Erythroblast (primary cell): ENCODE results near the gene WNK1.
"Not testable (repeated sequence)": the region's sequence is repeated elsewhere in the genome, so short reads cannot be mapped to it uniquely, and the experiment has no call there.

Source experiments
- DNase-seq, 2 experiments: peaks; one replicate each; lab custom pipeline; 2025; lab: John Stamatoyannopoulos, UW
- GATA1 ChIP-seq: IDR thresholded peaks from 2 replicates; pipeline ENCODE4 v1.6.1; 2011; ENCODE audit warnings: low read depth, mild to moderate bottlenecking, control low read depth, low read length, moderate library complexity
- POLR2A ChIP-seq: IDR thresholded peaks from 2 replicates; pipeline ENCODE4 v1.6.1; 2011; ENCODE audit warnings: mild to moderate bottlenecking, low read length

Gene WNK1

GRCh38 chr12:916240-916639 lies 163.9 kb downstream of the WNK1 start:
- TF ChIP-seq GATA1, result no peak
- DNase-seq, result no peak

DNA sequence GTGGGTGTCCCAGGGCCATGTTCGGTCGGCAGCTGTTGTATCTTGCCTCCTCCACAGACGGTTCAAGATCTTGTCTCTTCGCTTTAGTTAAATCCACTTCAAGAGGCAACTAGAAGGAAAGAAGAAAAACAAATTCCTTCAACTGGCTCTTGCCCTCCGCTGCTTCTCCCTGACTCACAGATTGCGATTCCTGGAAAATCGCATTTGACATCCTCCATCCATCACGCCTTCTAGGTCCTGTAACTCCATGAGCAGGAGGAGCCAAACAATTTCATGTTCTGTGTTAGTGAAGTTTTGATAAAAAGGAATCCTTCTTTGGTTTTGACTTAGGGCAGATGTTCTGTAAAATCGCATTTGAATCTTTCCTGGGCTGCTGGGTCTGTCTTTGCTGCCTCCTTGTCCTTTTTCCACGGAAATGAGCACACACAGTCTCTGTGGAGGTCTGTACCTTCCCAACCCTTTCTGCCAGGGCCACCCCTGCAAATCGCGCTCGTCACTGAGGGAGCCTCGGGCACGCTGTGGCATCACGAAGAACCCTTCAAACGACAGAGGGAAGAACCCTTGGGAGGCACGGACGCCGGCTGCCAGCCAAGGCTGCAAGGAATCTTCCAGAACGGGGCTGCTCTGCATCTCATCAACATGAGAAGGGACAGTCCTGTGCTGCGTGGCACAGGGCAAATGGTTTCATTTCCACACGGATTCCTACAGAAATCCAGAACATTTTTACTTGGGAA lies 164.5 kb downstream of the WNK1 start:
- TF ChIP-seq POLR2A (no peak), GATA1 (no peak)
- no peak for DNase-seq

DNA sequence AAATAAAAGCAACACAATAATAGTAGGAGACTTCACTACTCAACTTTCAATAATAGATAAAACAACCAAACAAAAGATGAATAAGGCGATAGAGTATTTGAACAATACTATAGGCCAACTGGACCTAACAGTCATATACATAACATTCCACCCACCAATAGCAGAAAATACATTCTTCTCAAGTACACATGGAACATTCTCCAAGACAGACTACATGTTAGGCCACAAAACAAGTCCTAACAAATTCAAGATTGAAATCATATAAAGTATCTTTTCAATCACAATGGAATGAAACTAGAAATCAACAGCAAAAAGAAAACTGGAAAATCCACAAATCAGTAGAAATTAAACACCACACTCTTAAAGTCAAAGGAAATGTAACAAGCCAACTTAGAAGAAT lies 168.3 kb downstream of the WNK1 start:
- no peak for DNase-seq
- no peak for TF ChIP-seq POLR2A
- no peak for TF ChIP-seq GATA1

DNA sequence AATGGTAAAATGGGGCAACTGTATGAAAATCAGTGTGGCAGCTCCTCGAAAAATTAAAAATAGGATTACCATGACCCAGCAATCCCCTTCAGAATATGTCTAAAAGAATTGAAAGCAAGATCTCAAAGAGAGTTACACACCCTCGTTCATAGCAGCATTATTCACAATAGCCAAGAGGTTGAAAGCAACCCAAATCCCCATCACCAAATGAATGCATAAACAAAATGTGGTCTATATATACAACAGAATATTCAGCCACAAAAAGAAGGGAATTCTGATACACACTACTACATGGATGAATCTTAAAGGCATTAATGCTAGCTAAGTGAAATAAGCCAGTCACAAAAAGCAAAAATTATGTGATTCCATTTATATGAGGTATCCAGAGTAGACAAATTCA lies 169.9 kb downstream of the WNK1 start:
- no peak for TF ChIP-seq GATA1
- no peak for TF ChIP-seq POLR2A
- no peak for DNase-seq

DNA sequence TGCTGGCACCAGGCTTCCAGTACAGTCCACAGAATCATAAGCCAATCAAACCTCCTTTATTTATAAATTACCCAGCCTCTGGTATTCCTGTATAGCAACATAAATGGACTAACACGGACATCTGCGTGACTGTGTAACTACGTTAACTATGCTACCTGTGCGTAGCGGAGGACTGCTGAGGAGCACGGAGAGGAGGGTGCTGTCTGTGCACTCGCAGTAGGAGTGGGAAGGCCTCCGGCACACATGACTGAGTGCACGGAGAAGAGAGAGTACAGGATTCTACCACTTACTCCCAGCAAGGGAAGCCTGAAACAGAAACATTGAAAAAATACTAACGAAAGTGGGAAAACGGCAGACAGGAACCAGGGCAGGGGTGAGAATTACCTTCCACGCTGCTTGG lies 174.3 kb downstream of the WNK1 start:
- TF ChIP-seq POLR2A, result no peak
- no peak for DNase-seq

DNA sequence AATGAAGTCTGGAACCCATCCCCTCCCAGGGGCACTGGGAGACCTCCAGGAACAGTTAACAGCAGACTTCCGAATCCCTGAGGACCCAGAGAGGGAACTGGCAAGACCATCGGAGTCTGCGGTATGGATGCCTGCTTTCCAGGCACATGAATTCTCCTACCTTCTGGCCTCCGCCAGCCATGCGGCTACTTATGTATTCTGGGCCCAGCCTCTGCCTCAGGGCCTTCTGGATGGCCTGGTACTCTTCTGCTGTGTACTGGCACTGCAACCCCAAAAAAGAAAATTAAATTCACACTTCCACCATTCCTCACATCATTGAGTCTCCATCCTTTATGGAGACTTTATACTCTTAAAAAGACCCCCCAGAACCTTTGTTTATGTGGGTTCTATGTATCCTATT lies 178.7 kb downstream of the WNK1 start:
- TF ChIP-seq POLR2A, result no peak
- no peak for TF ChIP-seq GATA1
- DNase-seq, result no peak

- DNase-seq, result no peak
- TF ChIP-seq GATA1 (no peak), POLR2A (no peak)
These were observed 179.2 kb downstream of the WNK1 start for GRCh38 chr12:931591-931990.

- not testable (repeated sequence) for DNase-seq
These were observed 183.5 kb downstream of the WNK1 start for GRCh38 chr12:935891-936290.

- DNase-seq, result no peak
- TF ChIP-seq POLR2A (no peak), GATA1 (no peak)
These were observed 184.3 kb downstream of the WNK1 start for GRCh38 chr12:936377-937345.

- TF ChIP-seq GATA1, result no peak
- no peak for TF ChIP-seq POLR2A
- DNase-seq, result no peak
These were observed 186.4 kb downstream of the WNK1 start for GRCh38 chr12:938810-939209.

- no peak for TF ChIP-seq POLR2A
- no peak for TF ChIP-seq GATA1
- DNase-seq, result no peak
These were observed 190.7 kb downstream of the WNK1 start for GRCh38 chr12:943051-943450.

DNA sequence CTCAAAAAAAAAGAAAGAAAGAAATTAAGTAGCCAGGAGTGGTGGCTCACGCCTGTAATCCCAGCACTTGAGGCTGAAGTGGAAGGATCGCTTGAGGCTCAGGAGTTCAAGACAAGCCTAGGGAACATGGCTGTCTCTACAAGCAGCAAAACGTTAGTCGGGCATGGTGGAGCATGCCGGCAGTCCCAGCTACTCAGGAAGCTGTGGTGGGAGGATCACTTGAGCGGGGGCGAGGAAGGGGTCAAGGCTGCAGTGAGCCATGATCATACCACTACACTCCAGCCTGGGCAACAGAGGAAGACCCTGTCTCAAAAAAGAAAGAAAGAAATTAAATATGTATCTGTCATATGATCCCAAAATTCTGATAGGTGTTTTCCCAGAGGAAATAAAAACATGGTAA lies 191.8 kb downstream of the WNK1 start:
- TF ChIP-seq POLR2A, result no peak
- TF ChIP-seq GATA1, result no peak
- DNase-seq, result no peak

DNA sequence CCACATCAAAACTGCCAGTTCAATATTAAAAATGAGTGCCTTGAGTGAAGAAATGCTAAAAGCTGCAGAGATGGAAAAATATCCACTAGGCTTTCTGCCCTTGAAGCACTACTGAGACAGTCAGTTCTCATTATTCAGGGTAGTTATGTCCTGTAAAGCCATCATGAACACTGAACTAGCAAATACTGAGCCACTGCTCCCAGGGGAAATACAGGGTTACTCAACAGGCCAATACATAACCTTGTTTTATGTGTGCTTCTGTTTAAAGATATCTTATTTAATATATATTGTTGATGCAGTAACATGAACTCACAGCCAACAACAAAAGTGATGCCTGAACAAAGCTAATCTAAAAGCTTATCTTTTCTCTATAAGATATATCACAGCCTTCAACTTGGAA lies 193.8 kb downstream of the WNK1 start:
- TF ChIP-seq GATA1 (no peak), POLR2A (no peak)
- DNase-seq, result no peak

DNA sequence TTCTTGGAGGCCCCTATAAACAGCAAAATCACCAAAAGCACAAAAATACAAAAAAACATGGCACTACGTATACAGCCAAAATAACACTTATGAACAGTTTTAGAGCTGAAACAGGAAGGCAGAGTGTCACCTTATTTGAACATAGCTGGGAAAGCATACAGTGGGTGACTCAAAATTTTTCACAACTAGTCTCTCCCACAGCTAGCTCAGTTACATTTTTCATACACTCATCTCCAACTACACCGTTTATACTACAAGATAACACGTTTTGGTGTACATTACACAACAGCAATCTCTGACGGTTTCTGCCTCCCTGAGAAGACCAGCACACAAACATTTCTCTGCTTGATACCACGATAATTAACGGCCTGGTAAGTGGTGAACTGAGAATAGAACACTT lies 194.3 kb downstream of the WNK1 start:
- DNase-seq, result no peak
- TF ChIP-seq POLR2A, result no peak
- no peak for TF ChIP-seq GATA1
